ENCODE measurements around the gene HNF1B. TPM values are rescaled to one million over a fixed set of nuclear protein-coding genes. Genes with fewer than 3 reads are reported as not detected.

The HNF1B gene
- polyA plus RNA-seq, 3 donors = 128 to 140 (median 136) TPM

DNA sequence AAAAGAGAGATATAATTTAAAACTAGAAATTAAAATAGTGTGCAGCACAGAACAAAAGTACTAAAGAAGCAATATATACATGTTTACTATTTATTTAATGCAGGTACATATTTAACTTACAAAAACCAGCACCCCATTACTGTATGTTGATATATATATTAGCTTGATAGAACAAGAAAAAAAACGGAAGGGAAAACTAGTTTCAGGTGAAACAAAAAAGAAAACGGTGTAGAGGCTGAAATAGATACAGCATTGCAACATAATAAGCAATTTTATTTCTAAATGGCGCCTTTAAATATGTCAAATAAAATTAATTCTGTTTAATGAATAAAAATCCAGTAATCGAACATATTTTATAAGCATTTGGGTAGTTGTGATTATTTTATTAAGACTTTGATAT is 3.9 kb downstream of the HNF1B start:
- no peak for DNase-seq

GRCh38 chr17:37737971-37738370 is 6.9 kb downstream of the HNF1B start:
- DNase-seq = no peak

DNA sequence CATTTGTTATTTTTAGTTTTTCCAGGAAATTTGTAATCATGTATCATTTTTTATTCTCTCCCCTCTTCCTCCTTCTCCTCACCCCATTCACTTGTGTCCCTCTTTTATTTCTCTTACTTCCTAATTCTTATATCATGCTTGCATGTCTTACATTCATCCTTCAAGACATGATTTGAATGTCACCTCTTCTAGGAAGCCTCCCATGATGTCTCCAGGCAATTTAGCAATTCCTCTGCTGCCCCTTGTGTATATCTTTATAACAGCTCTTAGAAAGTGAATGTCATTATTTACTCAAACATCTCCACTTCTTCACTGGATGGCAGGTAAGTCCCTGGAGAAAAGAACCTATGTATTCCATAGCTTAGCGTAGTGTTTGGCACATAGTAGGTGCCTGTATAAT is 7.8 kb downstream of the HNF1B start:
- DNase-seq = no peak

DNA sequence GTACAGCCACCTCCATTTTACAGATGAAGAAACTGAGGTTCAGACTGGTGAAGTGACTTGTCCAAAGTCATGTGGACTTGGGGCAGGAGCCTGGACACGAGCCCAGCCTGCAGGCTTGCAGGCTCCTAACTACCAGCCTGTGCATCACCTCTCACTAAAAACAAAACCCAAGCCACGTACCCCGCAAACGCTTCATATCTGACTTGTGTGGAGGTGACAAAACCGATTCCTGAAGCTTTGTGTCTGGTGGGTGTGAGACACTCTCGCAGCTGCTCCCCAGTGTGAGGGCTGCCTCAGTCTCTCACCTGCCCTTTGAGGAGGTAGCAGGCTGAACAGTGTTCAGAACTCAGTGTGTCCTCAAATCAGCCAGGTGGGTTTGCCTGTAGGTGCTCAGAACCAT is 8.4 kb downstream of the HNF1B start:
- DNase-seq = no peak

GRCh38 chr17:37735165-37735564 is 9.7 kb downstream of the HNF1B start:
- no peak for DNase-seq

DNA sequence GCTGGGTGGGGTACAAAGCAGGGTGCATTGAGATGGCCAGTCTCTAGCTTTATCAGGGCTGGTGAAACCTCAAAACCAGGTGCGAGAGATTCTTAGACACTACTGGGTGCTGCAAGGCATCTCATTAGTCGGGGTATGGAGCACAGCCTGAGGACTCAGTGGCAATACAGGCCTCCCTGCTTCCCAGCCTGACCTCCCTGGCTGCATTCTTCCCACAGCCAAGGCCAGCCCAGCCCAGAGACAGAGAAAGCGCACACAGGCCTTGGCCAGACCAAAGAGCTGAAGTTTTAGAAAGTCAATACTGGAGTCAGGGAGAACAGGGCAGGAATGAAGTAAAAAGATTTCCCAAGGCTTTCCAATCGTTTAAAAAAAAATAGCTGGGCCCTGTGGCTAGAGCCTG is 12.5 kb downstream of the HNF1B start:
- DNase-seq = no peak

DNA sequence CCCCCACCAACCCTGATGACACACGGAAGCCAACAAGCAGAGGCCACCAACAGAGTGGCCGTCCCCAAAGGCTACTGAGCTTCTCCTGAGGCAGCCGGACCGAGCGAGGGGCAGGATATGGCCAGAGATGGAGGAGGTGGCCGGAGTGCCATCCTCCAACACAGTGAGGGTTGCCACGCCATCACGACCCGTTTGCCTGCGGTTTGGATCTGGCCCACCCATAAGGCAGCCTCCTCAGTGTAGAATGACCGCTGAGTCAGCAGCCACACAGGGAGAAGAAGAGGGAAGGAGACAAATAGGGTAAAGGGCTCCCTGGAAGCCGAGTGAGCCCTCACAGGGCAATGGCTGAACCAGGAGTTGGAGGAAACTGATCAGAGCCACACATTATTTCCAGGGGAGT is 13.8 kb downstream of the HNF1B start:
- DNase-seq = no peak

GRCh38 chr17:37729905-37730304 is 15.0 kb downstream of the HNF1B start:
- no peak for DNase-seq

GRCh38 chr17:37726891-37727675 is 17.8 kb downstream of the HNF1B start:
- DNase-seq = no peak

- DNase-seq = no peak
Measured at GRCh38 chr17:37726248-37726647, 18.6 kb downstream of the HNF1B start.

- DNase-seq = no peak
Measured at GRCh38 chr17:37725601-37726146, 19.2 kb downstream of the HNF1B start.

GRCh38 chr17:37725021-37725595 is 19.8 kb downstream of the HNF1B start:
- no peak for DNase-seq

DNA sequence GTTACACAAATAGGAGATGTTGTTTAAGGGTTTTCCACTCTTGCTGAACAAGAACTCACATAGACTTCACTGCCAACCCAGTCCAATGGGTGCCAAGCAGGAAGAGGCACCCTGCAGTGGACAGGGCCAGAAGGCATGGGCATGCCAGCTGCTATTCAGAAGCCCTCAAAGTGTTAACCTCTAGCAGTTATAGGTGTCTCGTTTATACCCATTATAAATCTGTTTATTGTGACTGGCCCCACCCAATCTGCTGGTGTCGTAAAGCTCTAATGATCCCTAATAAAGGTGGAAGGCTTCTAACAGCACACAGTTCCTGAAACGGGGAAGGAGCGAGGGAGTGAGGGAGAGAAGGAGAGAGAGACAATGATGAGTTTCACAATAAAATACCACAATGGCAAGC is 23.9 kb downstream of the HNF1B start:
- DNase-seq = no peak

- DNase-seq = no peak
Measured at GRCh38 chr17:37719866-37720265, 25.0 kb downstream of the HNF1B start.

DNA sequence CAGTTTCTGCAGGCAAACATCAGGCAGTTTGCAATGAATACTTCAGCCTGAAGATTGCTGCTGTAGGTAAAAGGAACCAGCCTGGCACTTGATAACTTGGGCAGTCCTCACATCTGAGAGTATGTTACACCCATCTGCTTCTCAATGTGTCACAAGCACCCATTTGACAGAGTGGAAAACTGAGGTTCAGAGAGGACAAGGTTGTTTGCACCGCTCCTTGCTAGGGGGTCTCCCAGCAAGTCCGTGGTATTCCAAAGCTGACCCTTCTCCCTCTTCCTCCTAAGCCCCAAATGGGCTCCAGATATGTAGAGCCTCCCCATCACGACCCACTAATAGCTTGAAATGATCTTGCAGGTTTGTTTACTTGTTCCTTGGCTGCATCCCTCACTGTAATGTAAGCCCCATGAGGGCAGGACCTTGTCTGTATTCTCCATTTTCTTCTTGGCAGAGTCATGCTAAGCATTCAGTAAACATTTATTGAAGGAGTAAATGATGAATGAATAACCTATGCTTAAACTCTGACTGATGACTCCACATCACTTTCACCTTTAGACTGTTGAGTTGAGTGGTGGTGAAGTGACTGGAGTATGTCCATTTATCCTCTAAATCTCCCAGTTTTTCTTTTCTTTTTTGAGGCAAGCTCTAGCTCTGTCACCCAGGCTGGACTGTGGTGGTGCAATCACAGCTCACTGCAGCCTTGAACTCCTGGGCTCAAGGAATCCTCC is 26.4 kb downstream of the HNF1B start:
- DNase-seq = no peak

GRCh38 chr17:37717627-37718323 is 27.1 kb downstream of the HNF1B start:
- DNase-seq = no peak

DNA sequence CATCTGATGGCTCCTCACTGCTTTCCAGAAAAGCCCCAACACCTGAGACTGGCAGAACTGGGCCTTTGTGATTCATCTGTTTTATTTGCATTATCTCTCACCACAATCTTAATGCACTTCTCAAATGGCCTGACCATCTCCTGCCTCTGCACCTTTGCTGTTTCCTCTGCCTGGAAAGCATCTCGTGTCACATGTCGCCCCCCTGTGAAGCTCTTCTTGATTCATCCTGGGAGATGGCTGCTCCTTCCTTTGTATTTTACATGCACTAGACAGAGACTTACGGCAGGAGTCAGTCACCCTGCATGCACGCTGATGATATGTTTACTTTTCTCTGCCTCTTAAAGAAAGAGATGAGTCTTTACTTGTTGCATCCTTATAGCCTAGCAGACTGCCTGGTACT is 30.0 kb downstream of the HNF1B start:
- no peak for DNase-seq

DNA sequence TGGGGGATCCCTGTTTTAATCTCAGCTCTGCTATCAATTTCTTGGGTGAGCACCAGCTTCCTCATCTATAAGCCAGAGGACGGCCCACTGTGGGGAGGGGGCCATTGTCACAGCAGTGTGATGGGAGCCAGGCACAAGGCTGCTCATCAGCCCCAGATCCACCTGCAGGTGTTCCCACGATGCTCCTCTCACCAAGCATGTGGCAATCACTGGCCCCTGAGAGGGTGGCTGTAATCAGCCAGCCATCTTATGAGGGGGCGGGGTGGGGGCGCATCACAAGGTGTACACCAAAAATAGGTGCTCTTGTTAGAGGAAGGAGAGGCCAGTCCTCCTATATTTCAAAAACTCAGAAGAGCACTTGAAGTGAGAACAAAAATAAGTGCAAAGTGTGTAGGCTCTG is 31.2 kb downstream of the HNF1B start:
- DNase-seq = no peak

- DNase-seq = no peak
Measured at GRCh38 chr17:37713028-37713431, 31.8 kb downstream of the HNF1B start.

DNA sequence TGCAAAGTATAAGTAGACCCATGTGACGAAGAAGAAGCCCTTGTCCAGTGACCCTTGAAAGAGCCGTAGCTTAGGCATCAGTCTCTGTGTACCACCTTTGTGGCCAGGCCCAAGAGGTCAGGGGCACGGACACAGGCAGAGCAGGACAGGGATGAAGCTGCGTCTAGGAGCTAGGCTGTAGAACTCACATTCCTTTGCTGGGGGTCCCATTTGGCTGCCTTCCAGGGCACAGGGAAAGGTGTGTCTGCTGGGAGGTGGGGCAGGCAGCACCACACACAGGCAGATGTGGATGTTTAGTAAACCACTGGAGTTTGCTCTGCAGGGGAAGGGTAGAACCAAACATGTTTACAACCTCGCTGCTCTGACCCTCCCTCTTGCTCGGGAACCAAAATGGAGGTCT is 33.7 kb downstream of the HNF1B start:
- no peak for DNase-seq

DNA sequence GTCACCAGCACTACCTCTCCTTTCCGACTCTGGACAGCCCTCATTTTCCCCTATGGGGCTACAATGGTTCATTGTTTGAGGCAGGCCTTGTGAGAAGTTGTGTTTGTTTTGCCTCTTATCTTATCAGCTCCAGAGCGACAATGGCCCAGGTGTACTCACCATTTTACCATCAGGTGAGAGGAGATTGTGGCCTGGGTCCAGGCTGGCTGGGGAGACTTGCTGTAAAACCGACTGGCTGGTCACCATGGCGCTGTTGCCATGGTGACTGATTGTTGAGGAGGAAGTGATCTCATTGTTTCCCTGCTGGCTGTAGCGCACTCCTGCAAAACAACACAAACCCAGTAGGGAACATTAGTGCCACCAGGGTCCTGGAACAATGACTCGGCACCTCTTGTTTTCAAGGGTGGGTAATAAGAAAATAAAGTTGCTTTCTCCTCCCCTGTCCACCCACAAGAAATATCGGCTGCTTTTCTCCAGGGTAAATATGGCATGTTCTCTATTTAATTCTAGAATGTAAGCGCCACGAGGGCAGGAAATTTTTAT is 34.4 kb downstream of the HNF1B start:
- DNase-seq = peak; percentile 60

DNA sequence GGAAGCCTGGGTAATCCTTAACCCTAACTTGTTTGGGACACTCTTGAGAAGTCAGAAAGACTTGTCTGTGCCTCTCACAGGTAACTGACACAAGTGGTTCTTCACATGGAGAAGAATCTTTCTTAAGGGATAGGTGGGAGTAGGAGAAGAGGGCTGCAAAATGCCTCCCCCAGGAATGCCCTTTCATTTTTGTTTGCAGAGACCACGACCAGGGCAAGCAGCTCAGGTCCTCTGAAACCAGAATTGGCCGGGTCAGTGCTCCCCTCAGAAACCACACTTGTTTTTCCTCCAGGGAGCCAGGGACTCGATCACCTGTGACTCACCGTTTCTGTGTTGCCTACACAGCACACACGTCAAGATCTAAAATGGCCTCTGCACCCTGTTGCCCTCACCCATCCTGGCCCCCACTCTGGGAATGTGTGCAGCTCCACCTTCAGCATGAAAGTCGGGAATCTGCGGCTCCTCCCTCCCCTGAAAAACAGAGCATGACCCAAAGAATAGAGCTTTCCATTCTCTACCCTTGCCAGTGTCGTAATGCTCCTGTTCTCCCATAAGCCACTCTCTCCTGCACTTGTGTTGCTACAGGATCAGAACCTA is 36.1 kb downstream of the HNF1B start:
- DNase-seq = no peak
